Astrocyte (in vitro differentiated cells and primary cell): ENCODE data around the gene DPP7. TPM values are rescaled to one million over a fixed set of nuclear protein-coding genes. Genes with fewer than 3 reads are reported as not detected.

Experiments
- DNase-seq: peaks from one replicate; pipeline ENCODE4 v3.0.0-alpha.2; 2010; ENCODE audit warnings: low read depth
- FAIRE-seq: peaks from 2 replicates; lab custom pipeline; 2011; peaks lifted over from hg19 to GRCh38; lab: Jason Lieb, UNC
- H2AFZ ChIP-seq: 2 replicates; pipeline ENCODE4 v1.6.0; 2012; ENCODE audit warnings: low read depth, low read length, inconsistent platforms
- H3K27ac ChIP-seq: 2 replicates; pipeline ENCODE4 v1.5.1; 2011; ENCODE audit warnings: low read depth, low read length, inconsistent platforms
- H3K27me3 ChIP-seq: 2 replicates; pipeline ENCODE4 v1.6.0; 2011; ENCODE audit warnings: low read length, inconsistent platforms; ENCODE audit not compliant: insufficient read depth
- H3K36me3 ChIP-seq: 2 replicates; pipeline ENCODE4 v1.5.1; 2011; ENCODE audit warnings: low read length, inconsistent platforms; ENCODE audit not compliant: insufficient read depth
- H3K4me1 ChIP-seq: 2 replicates; pipeline ENCODE4 v1.5.1; 2011; ENCODE audit warnings: low read length, inconsistent platforms; ENCODE audit not compliant: insufficient read depth
- H3K4me2 ChIP-seq: 2 replicates; pipeline ENCODE4 v1.6.0; 2012; ENCODE audit warnings: low read length, inconsistent platforms
- H3K4me3 ChIP-seq: 2 replicates; pipeline ENCODE4 v1.5.1; 2011; ENCODE audit warnings: low read depth, mild to moderate bottlenecking, low read length, inconsistent platforms; ENCODE audit not compliant: insufficient read depth
- H3K79me2 ChIP-seq: 2 replicates; pipeline ENCODE4 v1.6.0; 2012; ENCODE audit warnings: mild to moderate bottlenecking, low read length, inconsistent platforms; ENCODE audit not compliant: insufficient read depth
- H3K9ac ChIP-seq: 2 replicates; pipeline ENCODE4 v1.6.0; 2012; ENCODE audit warnings: mild to moderate bottlenecking, low read length, inconsistent platforms
- H3K9me3 ChIP-seq: 2 replicates; pipeline ENCODE4 v1.5.1; 2012; ENCODE audit warnings: low read depth, mild to moderate bottlenecking, low read length, inconsistent platforms; ENCODE audit not compliant: insufficient read depth
- H4K20me1 ChIP-seq: 2 replicates; pipeline ENCODE4 v1.6.0; 2012; ENCODE audit warnings: low read length, inconsistent platforms; ENCODE audit not compliant: insufficient read depth
- H3K27ac Mint-ChIP-seq: one replicate; pipeline ENCODE4 v1.8.0; 2021; ENCODE audit warnings: mild to moderate bottlenecking, mixed read lengths; ENCODE audit not compliant: unreplicated experiment
- H3K27me3 Mint-ChIP-seq: one replicate; pipeline ENCODE4 v1.8.0; 2021; ENCODE audit warnings: low read depth, mixed read lengths; ENCODE audit not compliant: unreplicated experiment
- H3K36me3 Mint-ChIP-seq: one replicate; pipeline ENCODE4 v1.8.0; 2021; ENCODE audit warnings: low read depth, mixed read lengths; ENCODE audit not compliant: unreplicated experiment
- H3K4me1 Mint-ChIP-seq: one replicate; pipeline ENCODE4 v1.8.0; 2021; ENCODE audit warnings: low read depth, mixed read lengths; ENCODE audit not compliant: unreplicated experiment
- H3K4me3 Mint-ChIP-seq: one replicate; pipeline ENCODE4 v1.8.0; 2021; ENCODE audit warnings: mild to moderate bottlenecking, moderate library complexity, mixed read lengths; ENCODE audit not compliant: unreplicated experiment
- H3K9me3 Mint-ChIP-seq: one replicate; pipeline ENCODE4 v1.8.0; 2021; ENCODE audit warnings: mild to moderate bottlenecking, mixed read lengths; ENCODE audit not compliant: unreplicated experiment
- EZH2 ChIP-seq: IDR thresholded peaks from 2 replicates; pipeline ENCODE4 v1.6.1; 2012; ENCODE audit warnings: mild to moderate bottlenecking, low read length, inconsistent platforms; ENCODE audit not compliant: insufficient read depth
- total RNA-seq: library from RNA; stranded (reverse); gene quantifications from 2 replicates; pipeline ENCODE4 v1.2.1, GENCODE V29; 2021
- TF ChIP-seq, protein P1 (sequence below): IDR thresholded peaks from 2 replicates; pipeline ENCODE4 v1.5.1; 2011; ENCODE audit warnings: low read depth, mild to moderate bottlenecking, inconsistent platforms, low read length, moderate library complexity; ENCODE audit not compliant: insufficient read depth

Gene DPP7
- total RNA-seq, 1 donor from 2014 or later, result 53.8 TPM

DNA sequence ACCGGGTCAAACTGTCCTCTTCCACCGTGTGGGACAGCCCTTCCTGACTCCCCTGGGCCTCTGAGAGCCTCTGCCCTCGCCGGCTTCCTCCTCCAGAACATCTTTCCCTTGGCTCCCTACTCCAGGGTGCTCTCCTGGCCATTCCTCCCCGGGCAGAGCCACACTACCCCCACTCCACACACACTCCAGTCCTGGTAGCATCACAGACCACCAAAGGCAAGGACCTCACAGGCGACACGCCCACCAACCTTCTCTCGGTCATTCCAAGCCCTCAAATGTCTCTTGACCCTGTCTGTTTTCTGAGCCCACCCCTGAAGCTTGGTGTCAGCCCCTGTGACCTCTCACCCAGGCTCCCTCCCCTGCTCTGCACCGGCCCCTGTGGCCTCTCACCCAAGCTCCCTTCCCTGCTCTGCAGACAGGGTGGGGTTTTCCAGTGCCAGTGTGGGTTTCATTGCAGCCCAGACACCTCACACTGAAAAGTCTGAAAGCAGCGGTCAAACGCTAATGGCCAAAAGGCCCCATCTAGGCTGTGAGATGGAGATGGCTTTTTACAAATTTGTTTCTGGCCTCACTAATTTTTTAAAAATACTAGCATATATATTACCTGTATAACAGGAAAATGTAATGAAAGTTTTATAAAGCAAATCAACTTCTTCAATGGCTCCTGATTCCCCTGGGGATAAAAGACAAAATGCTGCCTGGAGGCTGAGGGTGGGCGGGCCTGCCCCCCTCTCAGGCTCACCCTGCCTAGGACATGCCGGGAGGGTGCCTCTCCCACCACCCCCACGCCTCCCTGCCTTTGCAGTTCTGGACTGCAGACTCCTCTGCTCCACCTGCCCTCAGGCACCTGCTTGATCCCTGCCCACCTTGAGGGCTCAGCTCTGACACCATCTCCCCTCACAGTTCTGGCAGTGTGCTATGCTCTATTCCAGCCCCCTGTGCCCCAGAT lies 44.8 kb upstream of the DPP7 start:
- Histone ChIP-seq H2AFZ (no peak overlapping the region), H3K27me3 (peaks cover 35% of the 10 kb centered on the region), H3K9me3 (no peaks in the 10 kb centered on the region), H3K4me3 (no peak overlapping the region), H3K4me1 (peaks cover 4% of the 10 kb centered on the region), H3K9ac (no peak overlapping the region), H3K27ac (no peak overlapping the region), H3K79me2 (no peaks in the 10 kb centered on the region), H4K20me1 (no peaks in the 10 kb centered on the region), H3K36me3 (no peaks in the 10 kb centered on the region), H3K4me2 (no peak overlapping the region)
- Mint-ChIP-seq H3K4me1 (peaks cover 2% of the 10 kb centered on the region), H3K27me3 (peaks cover 69% of the 10 kb centered on the region), H3K36me3 (no peaks in the 10 kb centered on the region), H3K4me3 (no peak overlapping the region), H3K9me3 (no peaks in the 10 kb centered on the region), H3K27ac (no peak overlapping the region)
- TF ChIP-seq EZH2, result no peak
- TF ChIP-seq, protein P1, sequence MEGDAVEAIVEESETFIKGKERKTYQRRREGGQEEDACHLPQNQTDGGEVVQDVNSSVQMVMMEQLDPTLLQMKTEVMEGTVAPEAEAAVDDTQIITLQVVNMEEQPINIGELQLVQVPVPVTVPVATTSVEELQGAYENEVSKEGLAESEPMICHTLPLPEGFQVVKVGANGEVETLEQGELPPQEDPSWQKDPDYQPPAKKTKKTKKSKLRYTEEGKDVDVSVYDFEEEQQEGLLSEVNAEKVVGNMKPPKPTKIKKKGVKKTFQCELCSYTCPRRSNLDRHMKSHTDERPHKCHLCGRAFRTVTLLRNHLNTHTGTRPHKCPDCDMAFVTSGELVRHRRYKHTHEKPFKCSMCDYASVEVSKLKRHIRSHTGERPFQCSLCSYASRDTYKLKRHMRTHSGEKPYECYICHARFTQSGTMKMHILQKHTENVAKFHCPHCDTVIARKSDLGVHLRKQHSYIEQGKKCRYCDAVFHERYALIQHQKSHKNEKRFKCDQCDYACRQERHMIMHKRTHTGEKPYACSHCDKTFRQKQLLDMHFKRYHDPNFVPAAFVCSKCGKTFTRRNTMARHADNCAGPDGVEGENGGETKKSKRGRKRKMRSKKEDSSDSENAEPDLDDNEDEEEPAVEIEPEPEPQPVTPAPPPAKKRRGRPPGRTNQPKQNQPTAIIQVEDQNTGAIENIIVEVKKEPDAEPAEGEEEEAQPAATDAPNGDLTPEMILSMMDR, result no peak
- no peak for DNase-seq
- FAIRE-seq, result no peak

DNA sequence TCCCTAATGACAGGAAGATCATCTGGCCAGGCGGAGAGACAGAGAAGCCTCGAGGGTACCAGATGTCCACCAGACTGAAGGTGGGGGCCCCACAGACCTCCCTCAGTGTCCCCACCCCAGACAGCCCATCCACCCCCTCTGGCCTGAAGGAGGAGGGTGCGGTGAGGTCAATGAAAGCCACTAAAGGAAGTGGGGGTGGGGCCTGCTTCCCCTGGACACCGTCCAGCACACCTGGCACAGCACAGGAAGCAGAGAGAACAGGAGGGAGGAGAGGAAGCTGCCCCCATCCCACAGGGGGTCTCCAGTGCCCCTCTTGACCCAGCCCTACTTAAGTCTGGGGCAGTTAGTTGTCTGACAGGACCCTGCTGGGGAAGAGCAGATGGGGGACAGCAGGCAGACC lies 44.1 kb upstream of the DPP7 start:
- H3K9ac ChIP-seq, result no peak overlapping the region
- DNase-seq (no peak), FAIRE-seq (no peak)
- Mint-ChIP-seq H3K36me3 (no peaks in the 10 kb centered on the region), H3K4me1 (peaks cover 2% of the 10 kb centered on the region), H3K27ac (no peak overlapping the region), H3K4me3 (no peak overlapping the region), H3K27me3 (peaks cover 65% of the 10 kb centered on the region), H3K9me3 (no peaks in the 10 kb centered on the region)
- H3K27me3 ChIP-seq, result peaks cover 30% of the 10 kb centered on the region
- no peaks in the 10 kb centered on the region for H3K9me3 ChIP-seq
- H3K79me2 ChIP-seq, result no peaks in the 10 kb centered on the region
- no peaks in the 10 kb centered on the region for H3K36me3 ChIP-seq
- TF ChIP-seq, protein P1, result no peak
- no peak for TF ChIP-seq EZH2
- no peak overlapping the region for H3K27ac ChIP-seq
- H4K20me1 ChIP-seq, result no peaks in the 10 kb centered on the region
- no peak overlapping the region for H2AFZ ChIP-seq
- no peak overlapping the region for H3K4me3 ChIP-seq
- H3K4me1 ChIP-seq, result peaks cover 4% of the 10 kb centered on the region
- H3K4me2 ChIP-seq, result no peak overlapping the region
